HCT116 (cell line): ENCODE measurements around the gene OPN1MW3. TPM values are rescaled to one million over a fixed set of nuclear protein-coding genes. Genes with fewer than 3 reads are reported as not detected.
A peak's percentile ranks its signal among the peaks of the same experiment; 100 is the strongest.
"Not testable (repeated sequence)": the region's sequence is repeated elsewhere in the genome, so short reads cannot be mapped to it uniquely, and the experiment has no call there.

ENCODE experiments used
- ATAC-seq: fragments of 200-7000 bp; cut with Tn5 transposase; 2 replicates; pipeline ENCODE4 v1.9.1; 2020; ENCODE audit warnings: mild to moderate bottlenecking, moderate library complexity
- Bru-seq: library from RNA; stranded (reverse); fragments of 400-500 nt; gene quantifications from one replicate; lab custom pipeline; 2021; lab: Mats Ljungman, UMichigan
- BruChase-seq, 2 experiments: library from RNA; stranded (reverse); fragments of 400-500 nt; gene quantifications; one replicate each; lab custom pipeline; 2021; lab: Mats Ljungman, UMichigan
- BruUV-seq: library from RNA; stranded (reverse); fragments of 400-500 nt; replicated peaks from 2 replicates; lab custom pipeline; 2021; lab: Mats Ljungman, UMichigan
- CTCF ChIA-PET: fragments of 300-600 bp; sonication (Branson Sonifier 250); formaldehyde crosslinking; loops from one replicate; lab custom pipeline; 2021; ENCODE audit warnings: antibody characterized with exemption; lab: Charles Lee
- POLR2A ChIA-PET: fragments of 300-600, 350-600 bp; sonication (Branson Sonifier 250); formaldehyde crosslinking; loops from one replicate; lab custom pipeline; 2021; ENCODE audit warnings: antibody characterized with exemption; lab: Charles Lee
- RAD21 ChIA-PET, 2 experiments: fragments of 300-600 bp; sonication (Branson Sonifier 250); formaldehyde crosslinking; loops; one replicate each; lab custom pipeline; 2023; ENCODE audit warnings: low total read pairs in 2 of 2; ENCODE audit not compliant: uncharacterized antibody in 2 of 2, unreplicated experiment in 2 of 2, low non-redundant PET in 1 of 2; lab: Charles Lee
- DNase-seq: peaks from one replicate; pipeline ENCODE4 v3.0.0-alpha.2; 2010; ENCODE audit warnings: low read depth, low spot score
- H2AFZ ChIP-seq: fragments of 200-600 bp; shearing (Covaris generic), sonication (generic); 2 replicates; pipeline ENCODE4 v1.6.1; 2017; ENCODE audit warnings: low read depth, mixed run types, mixed read lengths, antibody characterized with exemption, low read length; ENCODE audit not compliant: poor library complexity, severe bottlenecking
- H3K27ac ChIP-seq: 2 replicates; pipeline ENCODE4 v1.5.1; 2012; ENCODE audit warnings: low read depth, low read length
- H3K27me3 ChIP-seq: fragments of 200-600 bp; sonication (generic); 2 replicates; pipeline ENCODE4 v1.6.1; 2016; ENCODE audit warnings: mixed run types, low read length, mixed read lengths; ENCODE audit not compliant: insufficient read depth
- H3K36me3 ChIP-seq, 2 experiments: fragments of 200-500 bp in 1 of 2; fragments of 200-600 bp in 1 of 2; sonication (Bioruptor generic) in 1 of 2; sonication (generic) in 1 of 2; 2 replicates each; pipeline versions ENCODE4 v1.5.1 to v1.6.1; 2014 to 2016; ENCODE audit warnings: low read length in 2 of 2, inconsistent platforms in 1 of 2, mixed read lengths in 1 of 2, mixed run types in 1 of 2; ENCODE audit not compliant: insufficient read depth in 2 of 2, control insufficient read depth in 1 of 2
- H3K4me1 ChIP-seq, 2 experiments: fragments of 200-600 bp in 1 of 2; sonication (generic) in 1 of 2; 2 replicates each; pipeline versions ENCODE4 v1.5.1 to v1.6.1; 2012 to 2017; ENCODE audit warnings: low read length in 2 of 2, inconsistent platforms in 1 of 2, mild to moderate bottlenecking in 1 of 2, mixed read lengths in 1 of 2, mixed run types in 1 of 2, moderate library complexity in 1 of 2; ENCODE audit not compliant: insufficient read depth in 2 of 2, control insufficient read depth in 1 of 2
- H3K4me2 ChIP-seq: fragments of 200-600 bp; sonication (generic); 2 replicates; pipeline ENCODE4 v1.6.1; 2017; ENCODE audit warnings: mixed run types, low read length, mixed read lengths
- H3K4me3 ChIP-seq, 2 experiments: fragments of 200-600 bp in 1 of 2; sonication (generic) in 1 of 2; replicated peaks in 1 of 2; 2 replicates each; pipeline ENCODE4 v1.5.1; 2011 to 2016; ENCODE audit warnings: low read length in 2 of 2, control low read depth in 1 of 2, low read depth in 1 of 2, mild to moderate bottlenecking in 1 of 2, mixed read lengths in 1 of 2, mixed run types in 1 of 2
- H3K79me2 ChIP-seq: fragments of 200-600 bp; sonication (generic); 2 replicates; pipeline ENCODE4 v1.6.1; 2017; ENCODE audit warnings: mild to moderate bottlenecking, mixed run types, low read length, moderate library complexity, mixed read lengths; ENCODE audit not compliant: insufficient read depth
- H3K9ac ChIP-seq: fragments of 200-600 bp; sonication (generic); 2 replicates; pipeline ENCODE4 v1.6.1; 2016; ENCODE audit warnings: low read length, mixed read lengths
- H3K9me2 ChIP-seq: fragments of 200-600 bp; sonication (generic), shearing (Covaris generic); 2 replicates; pipeline ENCODE4 v1.6.1; 2017; ENCODE audit warnings: mixed run types, mild to moderate bottlenecking, moderate library complexity; ENCODE audit not compliant: insufficient read depth
- H3K9me3 ChIP-seq, 2 experiments: fragments of 200-500 bp in 1 of 2; fragments of 200-600 bp in 1 of 2; sonication (Bioruptor generic) in 1 of 2; sonication (generic) in 1 of 2; 2 replicates each; pipeline ENCODE4 v1.6.1; 2014 to 2017; ENCODE audit warnings: low read length in 2 of 2, mixed read lengths in 2 of 2, inconsistent platforms in 1 of 2, low read depth in 1 of 2, mild to moderate bottlenecking in 1 of 2, mixed run types in 1 of 2, moderate library complexity in 1 of 2; ENCODE audit not compliant: control insufficient read depth in 1 of 2, insufficient read depth in 1 of 2
- H4K20me1 ChIP-seq: fragments of 200-600 bp; sonication (generic), shearing (Covaris generic); 2 replicates; pipeline ENCODE4 v1.6.1; 2017; ENCODE audit warnings: mixed run types, mild to moderate bottlenecking, moderate library complexity; ENCODE audit not compliant: insufficient read depth
- intact Hi-C: fragments of 100-400 bp; cut with micrococcal nuclease; formaldehyde crosslinking; loops from 2 replicates; pipeline ENCODE4 v1.10.0; 2022
- long read RNA-seq: library from polyadenylated mRNA; unstranded; transcript quantifications from one replicate; pipeline ENCODE4 v2.0.0, GENCODE V29; 2021; ENCODE audit not compliant: unreplicated experiment
- polyA plus RNA-seq: library from polyadenylated mRNA; unstranded; fragments of >200 nt; gene quantifications from 2 replicates; pipeline ENCODE4 v1.2.1, GENCODE V29; 2012; ENCODE audit warnings: missing spikeins
- total RNA-seq: library from RNA; stranded (reverse); gene quantifications from one replicate; pipeline ENCODE4 v1.2.1, GENCODE V29; 2021; ENCODE audit not compliant: unreplicated experiment

The OPN1MW3 gene
- total RNA-seq (not detected), Bru-seq, nascent RNA (not detected), BruChase-seq, experiment 1, labeled RNA remaining after a 6-hour chase (not detected), BruChase-seq, experiment 2, labeled RNA remaining after a 2-hour chase (not detected)
- polyA plus RNA-seq: not detected in 2 replicates
- long read RNA-seq: 0 reads

- H3K36me3 ChIP-seq, H3K4me2 ChIP-seq, H2AFZ ChIP-seq, H4K20me1 ChIP-seq, DNase-seq, H3K79me2 ChIP-seq, H3K9me3 ChIP-seq, CTCF ChIA-PET, H3K27ac ChIP-seq, H3K9ac ChIP-seq, BruUV-seq, H3K4me1 ChIP-seq, RAD21 ChIA-PET, H3K9me2 ChIP-seq, POLR2A ChIA-PET, intact Hi-C loops, H3K4me3 ChIP-seq, H3K27me3 ChIP-seq, ATAC-seq: not testable (repeated sequence)
Observed at GRCh38 chrX:154257282-154257681, at the start of gene OPN1MW3. OPN1MW3 (plus strand) TSS chrX:154257582; CDS start chrX:154257620, 38 bp downstream.

GRCh38 chrX:154209670-154210418 is 47.5 kb upstream of the OPN1MW3 start:
- H3K4me3 ChIP-seq, H3K4me1 ChIP-seq, H3K79me2 ChIP-seq, H2AFZ ChIP-seq, H3K9me3 ChIP-seq, H4K20me1 ChIP-seq, CTCF ChIA-PET, H3K4me2 ChIP-seq, H3K27me3 ChIP-seq, H3K27ac ChIP-seq, intact Hi-C loops, BruUV-seq, POLR2A ChIA-PET, RAD21 ChIA-PET, H3K9me2 ChIP-seq, H3K9ac ChIP-seq, H3K36me3 ChIP-seq, DNase-seq: not testable (repeated sequence)
- ATAC-seq: peak; percentile 95

DNA sequence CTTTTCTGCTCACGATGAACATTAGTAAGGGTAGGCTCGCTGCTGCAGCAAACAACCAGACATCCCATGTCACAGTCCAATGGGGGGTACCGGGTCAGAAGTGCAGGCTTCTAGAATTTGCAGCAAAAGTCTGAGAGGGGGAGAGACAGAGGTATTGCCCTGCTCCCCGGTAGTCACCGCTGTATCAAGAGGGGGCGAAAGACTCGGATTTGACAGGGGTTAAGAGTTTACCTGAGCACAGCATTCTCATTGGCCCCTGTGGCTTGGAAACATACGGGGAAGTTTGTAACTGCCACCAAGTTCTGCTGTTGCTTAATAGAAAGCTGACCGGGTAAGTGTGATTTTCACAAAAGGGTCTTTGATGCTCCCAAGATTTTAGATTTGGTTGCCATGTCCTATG is 46.3 kb upstream of the OPN1MW3 start:
- BruUV-seq, H3K4me2 ChIP-seq, CTCF ChIA-PET, H3K27me3 ChIP-seq, RAD21 ChIA-PET, H3K9me2 ChIP-seq, intact Hi-C loops, H3K9me3 ChIP-seq, H3K4me3 ChIP-seq, POLR2A ChIA-PET, ATAC-seq, H3K27ac ChIP-seq, DNase-seq, H2AFZ ChIP-seq, H3K4me1 ChIP-seq, H4K20me1 ChIP-seq, H3K36me3 ChIP-seq, H3K9ac ChIP-seq, H3K79me2 ChIP-seq: not testable (repeated sequence)

DNA sequence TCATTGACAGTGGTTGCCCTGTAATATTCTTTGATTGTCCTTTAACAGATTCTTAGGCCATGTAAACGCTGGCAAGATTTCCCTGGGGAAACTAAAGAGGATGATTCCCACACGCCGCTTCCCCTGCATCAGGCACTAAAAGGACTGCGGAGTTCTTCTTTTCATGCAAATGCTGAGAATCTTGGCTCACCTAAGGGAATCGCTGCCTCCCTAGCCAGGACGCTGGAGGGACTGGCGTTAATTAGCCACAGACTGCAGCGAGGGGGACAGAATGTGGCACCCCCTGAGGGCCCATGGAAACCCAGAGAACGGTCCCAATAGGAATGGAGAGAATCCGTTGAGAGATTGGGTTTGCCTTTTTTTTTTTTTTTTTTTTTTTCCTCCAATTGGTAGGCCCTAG is 45.9 kb upstream of the OPN1MW3 start:
- H3K4me1 ChIP-seq, ATAC-seq, H3K36me3 ChIP-seq, CTCF ChIA-PET, H3K79me2 ChIP-seq, H4K20me1 ChIP-seq, DNase-seq, BruUV-seq, H3K4me2 ChIP-seq, H3K9me3 ChIP-seq, RAD21 ChIA-PET, H3K4me3 ChIP-seq, H3K9ac ChIP-seq, intact Hi-C loops, H3K9me2 ChIP-seq, H3K27ac ChIP-seq, POLR2A ChIA-PET, H3K27me3 ChIP-seq, H2AFZ ChIP-seq: not testable (repeated sequence)
